HEK293 (cell line): ENCODE data around the gene FRRS1L.
A peak's percentile ranks its signal among the peaks of the same experiment; 100 is the strongest.

Experiments
- CTCF ChIA-PET: fragments of 350-600 bp; formaldehyde crosslinking; extraction: SDS; loops from one replicate; lab custom pipeline; 2021; ENCODE audit warnings: antibody characterized with exemption; lab: Yijun Ruan, JAX
- POLR2A ChIA-PET: fragments of 300-600 bp; formaldehyde crosslinking; extraction: SDS; loops from one replicate; lab custom pipeline; 2020; ENCODE audit warnings: antibody characterized with exemption, inconsistent platforms; lab: Yijun Ruan, JAX
- H3K27ac ChIP-seq: fragments of 200-500 bp; sonication (Bioruptor generic); 2 replicates; pipeline ENCODE4 v1.5.1; 2014; ENCODE audit warnings: low read depth, low read length, control low read depth, inconsistent platforms; ENCODE audit errors: extremely low read depth
- H3K36me3 ChIP-seq, 2 experiments: fragments of 200-500 bp in 1 of 2; sonication (Bioruptor generic) in 1 of 2; 1 replicate in 1 of 2; 2 replicates in 1 of 2; pipeline ENCODE4 v1.5.1; 2014 to 2017; ENCODE audit warnings: inconsistent platforms in 2 of 2, low read length in 2 of 2; ENCODE audit not compliant: control insufficient read depth in 2 of 2, insufficient read depth in 1 of 2
- H3K4me1 ChIP-seq: fragments of 200-500 bp; sonication (Bioruptor generic); 2 replicates; pipeline ENCODE4 v1.5.1; 2014; ENCODE audit warnings: mild to moderate bottlenecking, low read length, inconsistent platforms; ENCODE audit not compliant: control insufficient read depth, insufficient read depth
- H3K4me3 ChIP-seq: 2 replicates; pipeline ENCODE4 v1.5.1; 2011; ENCODE audit warnings: low read depth, mild to moderate bottlenecking, control low read depth, low read length, moderate library complexity
- H3K9me3 ChIP-seq: fragments of 200-500 bp; sonication (Bioruptor generic); 2 replicates; pipeline ENCODE4 v1.5.1; 2014; ENCODE audit warnings: low read depth, low read length, inconsistent platforms; ENCODE audit not compliant: control insufficient read depth, insufficient read depth
- BCL11A ChIP-seq: fragments of 450-650 bp; formaldehyde crosslinking; IDR thresholded peaks from 2 replicates; pipeline ENCODE4 v1.5.1; 2016; ENCODE audit warnings: low read depth, missing biosample characterization, missing genetic modification characterization
- GLIS2 ChIP-seq: fragments of 450-650 bp; formaldehyde crosslinking; IDR thresholded peaks from 2 replicates; pipeline ENCODE4 v1.5.1; 2016; ENCODE audit warnings: missing biosample characterization, missing genetic modification characterization
- MZF1 ChIP-seq: fragments of 450-650 bp; formaldehyde crosslinking; IDR thresholded peaks from 2 replicates; pipeline ENCODE4 v1.5.1; 2017; ENCODE audit warnings: missing biosample characterization, missing genetic modification characterization, borderline replicate concordance
- OVOL3 ChIP-seq: fragments of 450-650 bp; formaldehyde crosslinking; IDR thresholded peaks from 2 replicates; pipeline ENCODE4 v1.5.1; 2016; ENCODE audit warnings: missing biosample characterization, missing genetic modification characterization
- SCRT1 ChIP-seq: fragments of 450-650 bp; formaldehyde crosslinking; IDR thresholded peaks from 2 replicates; pipeline ENCODE4 v1.5.1; 2016; ENCODE audit warnings: missing biosample characterization, missing genetic modification characterization, borderline replicate concordance
- SETDB1 ChIP-seq: IDR thresholded peaks from one replicate; pipeline ENCODE4 v1.6.1; 2017; ENCODE audit warnings: mild to moderate bottlenecking, low read length, moderate library complexity, mixed read lengths; ENCODE audit not compliant: insufficient read length
- ZBTB1 ChIP-seq: fragments of 450-650 bp; formaldehyde crosslinking; IDR thresholded peaks from 2 replicates; pipeline ENCODE4 v1.5.1; 2016; ENCODE audit warnings: missing biosample characterization, missing genetic modification characterization
- ZBTB20 ChIP-seq: fragments of 450-650 bp; formaldehyde crosslinking; IDR thresholded peaks from 2 replicates; pipeline ENCODE4 v1.5.1; 2016; ENCODE audit warnings: missing biosample characterization, missing genetic modification characterization
- ZBTB49 ChIP-seq: fragments of 450-650 bp; formaldehyde crosslinking; IDR thresholded peaks from 2 replicates; pipeline ENCODE4 v1.5.1; 2016; ENCODE audit warnings: missing biosample characterization, missing genetic modification characterization, low read depth
- ZNF112 ChIP-seq: fragments of 450-650 bp; formaldehyde crosslinking; IDR thresholded peaks from 2 replicates; pipeline ENCODE4 v1.5.0; 2017; ENCODE audit warnings: missing biosample characterization, missing genetic modification characterization
- ZNF350 ChIP-seq: fragments of 450-650 bp; formaldehyde crosslinking; IDR thresholded peaks from 2 replicates; pipeline ENCODE4 v1.5.0; 2017; ENCODE audit warnings: missing biosample characterization, mild to moderate bottlenecking, missing genetic modification characterization
- ZNF398 ChIP-seq: fragments of 450-650 bp; formaldehyde crosslinking; IDR thresholded peaks from 2 replicates; pipeline ENCODE4 v1.5.1; 2017; ENCODE audit warnings: missing biosample characterization, missing genetic modification characterization
- ZNF433 ChIP-seq: fragments of 450-650 bp; formaldehyde crosslinking; IDR thresholded peaks from 2 replicates; pipeline ENCODE4 v1.5.1; 2016; ENCODE audit warnings: missing biosample characterization, missing genetic modification characterization, low read depth
- ZNF510 ChIP-seq: fragments of 450-650 bp; formaldehyde crosslinking; IDR thresholded peaks from 2 replicates; pipeline ENCODE4 v1.5.1; 2018; ENCODE audit warnings: mild to moderate bottlenecking, missing genetic modification characterization, missing biosample characterization; ENCODE audit not compliant: insufficient replicate concordance
- ZNF548 ChIP-seq: fragments of 450-650 bp; formaldehyde crosslinking; IDR thresholded peaks from 2 replicates; pipeline ENCODE4 v1.5.1; 2016; ENCODE audit warnings: missing biosample characterization, missing genetic modification characterization
- ZNF610 ChIP-seq: fragments of 450-650 bp; formaldehyde crosslinking; IDR thresholded peaks from 2 replicates; pipeline ENCODE4 v1.5.1; 2016; ENCODE audit warnings: missing biosample characterization, missing genetic modification characterization, borderline replicate concordance
- ZNF768 ChIP-seq: fragments of 450-650 bp; formaldehyde crosslinking; IDR thresholded peaks from 2 replicates; pipeline ENCODE4 v1.5.1; 2018; ENCODE audit warnings: missing biosample characterization, mild to moderate bottlenecking, missing genetic modification characterization
- TF ChIP-seq, protein P1 (sequence below): fragments of 450-650 bp; formaldehyde crosslinking; IDR thresholded peaks from 2 replicates; pipeline ENCODE4 v1.5.1; 2017; ENCODE audit warnings: missing biosample characterization, missing genetic modification characterization
- TF ChIP-seq, protein P2 (sequence below): fragments of 450-650 bp; formaldehyde crosslinking; IDR thresholded peaks from 2 replicates; pipeline ENCODE4 v1.5.1; 2016; ENCODE audit warnings: missing biosample characterization, missing genetic modification characterization
- TF ChIP-seq, protein P3 (sequence below): fragments of 450-650 bp; formaldehyde crosslinking; IDR thresholded peaks from 2 replicates; pipeline ENCODE4 v1.5.1; 2017; ENCODE audit warnings: missing biosample characterization, missing genetic modification characterization

Gene FRRS1L

DNA sequence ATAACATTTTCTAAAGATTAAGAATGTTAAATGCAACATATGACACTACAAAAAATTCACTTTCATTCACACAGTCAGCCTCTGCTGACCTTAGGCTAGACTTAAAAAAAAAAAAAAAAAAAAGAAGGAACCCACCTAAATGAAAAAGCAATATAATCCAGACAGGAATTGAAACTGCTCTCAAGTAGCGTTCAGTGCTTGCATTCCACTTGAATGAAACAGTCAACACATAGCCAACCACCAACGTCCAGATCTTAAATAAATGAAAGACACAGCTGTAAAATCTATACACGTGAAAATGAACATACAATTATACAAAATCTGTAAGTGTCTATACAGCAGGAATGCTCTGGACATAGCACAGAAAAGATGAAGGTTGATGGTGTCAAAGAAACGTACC lies 58.7 kb downstream of the FRRS1L start:
- Histone ChIP-seq H3K4me3 (no peak overlapping the region), H3K9me3 (no peaks in the 10 kb centered on the region), H3K4me1 (peaks cover 21% of the 10 kb centered on the region), H3K36me3 (peaks cover 0 to 23% of the 10 kb centered on the region in 2 experiments; a peak in 2 of 3 replicates), H3K27ac (no peak overlapping the region)
- CTCF ChIA-PET, result interaction anchor here (1.5 kb wide), 1 partner anchor 11 kb away, joined by 3 read pairs; the partner anchor contains the start of gene TMEM245
- TF ChIP-seq, protein P1, sequence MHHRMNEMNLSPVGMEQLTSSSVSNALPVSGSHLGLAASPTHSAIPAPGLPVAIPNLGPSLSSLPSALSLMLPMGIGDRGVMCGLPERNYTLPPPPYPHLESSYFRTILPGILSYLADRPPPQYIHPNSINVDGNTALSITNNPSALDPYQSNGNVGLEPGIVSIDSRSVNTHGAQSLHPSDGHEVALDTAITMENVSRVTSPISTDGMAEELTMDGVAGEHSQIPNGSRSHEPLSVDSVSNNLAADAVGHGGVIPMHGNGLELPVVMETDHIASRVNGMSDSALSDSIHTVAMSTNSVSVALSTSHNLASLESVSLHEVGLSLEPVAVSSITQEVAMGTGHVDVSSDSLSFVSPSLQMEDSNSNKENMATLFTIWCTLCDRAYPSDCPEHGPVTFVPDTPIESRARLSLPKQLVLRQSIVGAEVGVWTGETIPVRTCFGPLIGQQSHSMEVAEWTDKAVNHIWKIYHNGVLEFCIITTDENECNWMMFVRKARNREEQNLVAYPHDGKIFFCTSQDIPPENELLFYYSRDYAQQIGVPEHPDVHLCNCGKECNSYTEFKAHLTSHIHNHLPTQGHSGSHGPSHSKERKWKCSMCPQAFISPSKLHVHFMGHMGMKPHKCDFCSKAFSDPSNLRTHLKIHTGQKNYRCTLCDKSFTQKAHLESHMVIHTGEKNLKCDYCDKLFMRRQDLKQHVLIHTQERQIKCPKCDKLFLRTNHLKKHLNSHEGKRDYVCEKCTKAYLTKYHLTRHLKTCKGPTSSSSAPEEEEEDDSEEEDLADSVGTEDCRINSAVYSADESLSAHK (tag by site-specific recombination), result peak; percentile 92
- TF ChIP-seq, protein P2, sequence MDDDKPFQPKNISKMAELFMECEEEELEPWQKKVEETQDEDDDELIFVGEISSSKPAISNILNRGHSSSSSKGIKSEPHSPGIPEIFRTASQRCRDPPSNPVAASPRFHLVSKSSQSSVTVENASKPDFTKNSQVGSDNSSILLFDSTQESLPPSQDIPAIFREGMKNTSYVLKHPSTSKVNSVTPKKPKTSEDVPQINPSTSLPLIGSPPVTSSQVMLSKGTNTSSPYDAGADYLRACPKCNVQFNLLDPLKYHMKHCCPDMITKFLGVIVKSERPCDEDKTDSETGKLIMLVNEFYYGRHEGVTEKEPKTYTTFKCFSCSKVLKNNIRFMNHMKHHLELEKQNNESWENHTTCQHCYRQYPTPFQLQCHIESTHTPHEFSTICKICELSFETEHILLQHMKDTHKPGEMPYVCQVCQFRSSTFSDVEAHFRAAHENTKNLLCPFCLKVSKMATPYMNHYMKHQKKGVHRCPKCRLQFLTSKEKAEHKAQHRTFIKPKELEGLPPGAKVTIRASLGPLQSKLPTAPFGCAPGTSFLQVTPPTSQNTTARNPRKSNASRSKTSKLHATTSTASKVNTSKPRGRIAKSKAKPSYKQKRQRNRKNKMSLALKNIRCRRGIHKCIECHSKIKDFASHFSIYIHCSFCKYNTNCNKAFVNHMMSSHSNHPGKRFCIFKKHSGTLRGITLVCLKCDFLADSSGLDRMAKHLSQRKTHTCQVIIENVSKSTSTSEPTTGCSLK (tag by site-specific recombination), result no peak
- POLR2A ChIA-PET, result interaction anchor here (3.1 kb wide), 1 partner anchor 11 kb away, joined by 32 read pairs; the partner anchor contains the start of gene TMEM245

GRCh38 chr9:109107402-109108240 lies 59.4 kb downstream of the FRRS1L start:
- Histone ChIP-seq H3K36me3 (peaks cover 0 to 30% of the 10 kb centered on the region in 2 experiments; a peak in 2 of 3 replicates), H3K4me3 (no peak overlapping the region), H3K9me3 (no peaks in the 10 kb centered on the region), H3K4me1 (peaks cover 17% of the 10 kb centered on the region), H3K27ac (no peak overlapping the region)
- POLR2A ChIA-PET, result interaction anchor here (0.7 to 3.1 kb wide), 4 partner anchors 11 to 661 kb away, joined by 3 to 32 read pairs (median 4); partner anchors contain the start of gene TMEM245
- CTCF ChIA-PET, result interaction anchor here (0.6 to 0.7 kb wide), 4 partner anchors 9 to 91 kb away, joined by 3 to 4 read pairs (median 4); no protein-coding TSS in a partner anchor
- TF ChIP-seq ZNF112 (tag by site-specific recombination), result no peak
- TF ChIP-seq GLIS2 (tag by site-specific recombination), result no peak
- TF ChIP-seq OVOL3 (tag by site-specific recombination), result no peak
- no peak for TF ChIP-seq ZBTB1 (tag by site-specific recombination)
- TF ChIP-seq ZNF350 (tag by site-specific recombination), result no peak
- TF ChIP-seq BCL11A (tag by site-specific recombination), result no peak
- no peak for TF ChIP-seq ZNF433
- TF ChIP-seq ZNF510 (tag by site-specific recombination), result no peak
- no peak for TF ChIP-seq ZNF768 (tag by site-specific recombination)
- TF ChIP-seq ZNF398, result peak; percentile 17; the same call in 1 of the 2 replicates
- TF ChIP-seq MZF1 (tag by site-specific recombination), result no peak
- TF ChIP-seq ZBTB49 (tag by site-specific recombination), result no peak
- TF ChIP-seq, protein P3, sequence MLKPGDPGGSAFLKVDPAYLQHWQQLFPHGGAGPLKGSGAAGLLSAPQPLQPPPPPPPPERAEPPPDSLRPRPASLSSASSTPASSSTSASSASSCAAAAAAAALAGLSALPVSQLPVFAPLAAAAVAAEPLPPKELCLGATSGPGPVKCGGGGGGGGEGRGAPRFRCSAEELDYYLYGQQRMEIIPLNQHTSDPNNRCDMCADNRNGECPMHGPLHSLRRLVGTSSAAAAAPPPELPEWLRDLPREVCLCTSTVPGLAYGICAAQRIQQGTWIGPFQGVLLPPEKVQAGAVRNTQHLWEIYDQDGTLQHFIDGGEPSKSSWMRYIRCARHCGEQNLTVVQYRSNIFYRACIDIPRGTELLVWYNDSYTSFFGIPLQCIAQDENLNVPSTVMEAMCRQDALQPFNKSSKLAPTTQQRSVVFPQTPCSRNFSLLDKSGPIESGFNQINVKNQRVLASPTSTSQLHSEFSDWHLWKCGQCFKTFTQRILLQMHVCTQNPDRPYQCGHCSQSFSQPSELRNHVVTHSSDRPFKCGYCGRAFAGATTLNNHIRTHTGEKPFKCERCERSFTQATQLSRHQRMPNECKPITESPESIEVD (tag by site-specific recombination), result peak; percentile 49
- no peak for TF ChIP-seq ZNF548 (tag by site-specific recombination)
- no peak for TF ChIP-seq SCRT1 (tag by site-specific recombination)
- TF ChIP-seq SETDB1, result peak; percentile 28
- no peak for TF ChIP-seq ZBTB20 (tag by site-specific recombination)
- TF ChIP-seq ZNF610 (tag by site-specific recombination), result no peak
